Left ventricle myocardium inferior (tissue), 1 donor: ENCODE results near the gene UFL1. TPM values are rescaled to one million over a fixed set of nuclear protein-coding genes. Genes with fewer than 3 reads are reported as not detected.

Experiments used
- total RNA-seq: library from RNA; stranded (reverse); fragmentation: NEBNext Ultra II Directional; extraction: Animal tissue kit (Norgen Biotek cat#: 25700); gene quantifications from one replicate; pipeline ENCODE4 v1.2.1, GENCODE V29; 2021
- donor health status: DM: no; HTN: yes; CAD: no; lungs with severe emphysema.

UFL1 gene
- total RNA-seq, 1 donor from 2014 or later = 27.2 TPM

Other genes with a start within 250 kb of the UFL1 start
- 5.3 TPM for gene FHL5, start 41.3 kb downstream of the UFL1 start, total RNA-seq